Uterus (tissue), 4 donors: ENCODE results near the gene TMEM272. TPM values are rescaled to one million over a fixed set of nuclear protein-coding genes. Genes with fewer than 3 reads are reported as not detected.

Source experiments
- DNase-seq, 2 donors: peaks; one replicate each; pipeline ENCODE4 v3.0.0-alpha.2; 2019 to 2020
- H3K27ac ChIP-seq, 2 donors: fragments of 200-600 bp; sonication (generic); 1 replicate in 1 of 2; 2 replicates in 1 of 2; pipeline ENCODE4 v1.5.1; 2016 to 2018
- H3K27me3 ChIP-seq, 2 donors: fragments of 200-600 bp; sonication (generic); one replicate each; pipeline ENCODE4 v1.5.1; 2018 to 2019; ENCODE audit warnings: control low read depth in 1 of 2
- H3K36me3 ChIP-seq, 2 donors: fragments of 200-600 bp; sonication (generic); one replicate each; pipeline ENCODE4 v1.5.1; 2019; ENCODE audit warnings: control low read depth in 1 of 2
- H3K4me1 ChIP-seq, 2 donors: fragments of 200-600 bp; sonication (generic); one replicate each; pipeline ENCODE4 v1.5.1; 2018 to 2019; ENCODE audit warnings: control low read depth in 1 of 2
- H3K4me3 ChIP-seq, 2 donors: fragments of 200-600 bp; sonication (generic); 1 replicate in 1 of 2; 2 replicates in 1 of 2; pipeline ENCODE4 v1.5.1; 2018 to 2019; ENCODE audit warnings: mild to moderate bottlenecking in 1 of 2
- H3K9me3 ChIP-seq, 2 donors: fragments of 200-600 bp; sonication (generic); one replicate each; pipeline ENCODE4 v1.5.1; 2019; ENCODE audit warnings: control low read depth in 1 of 2
- CTCF ChIP-seq, 4 experiments: fragments of 200-600 bp in 2 of 4; fragments of 450-650 bp in 2 of 4; sonication (generic) in 2 of 4; IDR thresholded peaks; one replicate each; pipeline ENCODE4 v1.5.1; 2016 to 2019; ENCODE audit warnings: antibody characterized with exemption in 4 of 4, mild to moderate bottlenecking in 2 of 4, moderate library complexity in 1 of 4
- POLR2A ChIP-seq, 2 donors: fragments of 450-650 bp; IDR thresholded peaks; one replicate each; pipeline ENCODE4 v1.6.1; 2016; ENCODE audit warnings: antibody characterized with exemption in 2 of 2, mild to moderate bottlenecking in 1 of 2, moderate library complexity in 1 of 2
- intact Hi-C: fragments of 100-400 bp; cut with DNase I; formaldehyde crosslinking; loops from one replicate; pipeline ENCODE4 v1.15.1; 2023; ENCODE audit warnings: low total_unique reads
- total RNA-seq, 4 donors: library from RNA; depleted of rRNA in 3 of 4; stranded (reverse); fragments of >200 nt in 3 of 4; gene quantifications; one replicate each; pipeline versions ENCODE4 v1.1.0 to v1.2.4, GENCODE V29; 2014 to 2023
- donor health status: DM: yes; HTN: yes; CAD: no.

The TMEM272 gene
- total RNA-seq, 4 donors from 2014 or later = 0.14 to 0.52 TPM; not detected in 2

GRCh38 chr13:51856027-51856736 is 11.2 kb upstream of the TMEM272 start:
- Histone ChIP-seq H3K27ac (no peak overlapping the region), H3K4me1 (no peaks in the 10 kb centered on the region), H3K4me3 (no peak overlapping the region), H3K9me3 (no peaks in the 10 kb centered on the region), H3K36me3 (no peaks in the 10 kb centered on the region), H3K27me3 (no peaks in the 10 kb centered on the region)
- DNase-seq = no peak
- intact Hi-C loops = no loop called here
- TF ChIP-seq POLR2A (IDR thresholded peaks at IDR 0.05) (no peak), CTCF (IDR thresholded peaks at IDR 0.05) (no peak)

GRCh38 chr13:51849145-51850101 is 4.4 kb upstream of the TMEM272 start:
- DNase-seq = no peak
- Histone ChIP-seq H3K4me1 (no peaks in the 10 kb centered on the region), H3K27me3 (no peaks in the 10 kb centered on the region), H3K9me3 (no peaks in the 10 kb centered on the region), H3K36me3 (no peaks in the 10 kb centered on the region), H3K4me3 (no peak overlapping the region), H3K27ac (no peak overlapping the region)
- TF ChIP-seq POLR2A (IDR thresholded peaks at IDR 0.05) = no peak
- peak in 1 of 4 experiments; percentile 6 for TF ChIP-seq CTCF (IDR thresholded peaks at IDR 0.05)
- intact Hi-C loops = no loop called here

GRCh38 chr13:51848674-51849073 is 3.7 kb upstream of the TMEM272 start:
- no peaks in the 10 kb centered on the region for H3K4me1 ChIP-seq
- TF ChIP-seq CTCF (IDR thresholded peaks at IDR 0.05) (no peak), POLR2A (IDR thresholded peaks at IDR 0.05) (no peak)
- DNase-seq = no peak
- H3K9me3 ChIP-seq = no peaks in the 10 kb centered on the region
- H3K27ac ChIP-seq = no peak overlapping the region
- no peak overlapping the region for H3K4me3 ChIP-seq
- intact Hi-C loops = no loop called here
- no peaks in the 10 kb centered on the region for H3K27me3 ChIP-seq
- no peaks in the 10 kb centered on the region for H3K36me3 ChIP-seq

- H3K9me3 ChIP-seq = no peaks in the 10 kb centered on the region
- no peaks in the 10 kb centered on the region for H3K36me3 ChIP-seq
- H3K4me3 ChIP-seq = no peak overlapping the region
- no peak overlapping the region for H3K27ac ChIP-seq
- TF ChIP-seq CTCF (IDR thresholded peaks at IDR 0.05) (no peak), POLR2A (IDR thresholded peaks at IDR 0.05) (no peak)
- DNase-seq = no peak
- H3K27me3 ChIP-seq = no peaks in the 10 kb centered on the region
- no peaks in the 10 kb centered on the region for H3K4me1 ChIP-seq
- intact Hi-C loops = no loop called here
These were observed 1.8 kb upstream of the TMEM272 start for GRCh38 chr13:51846756-51847155.
